ENCODE measurements around the gene HOXD9.

Gene HOXD9

GRCh38 chr2:176099159-176099727, 23.3 kb upstream of the HOXD9 start:
- no peak for DNase-seq

GRCh38 chr2:176099728-176100546, 22.6 kb upstream of the HOXD9 start, which contains the start of gene HOXD12:
Gene HOXD12 (plus strand): TSS chr2:176099795. CDS start chr2:176099802, 7 bp downstream.
- no peak for DNase-seq

- no peak for DNase-seq
These were observed 21.9 kb upstream of the HOXD9 start for GRCh38 chr2:176100547-176101140.

- DNase-seq = no peak
These were observed 21.2 kb upstream of the HOXD9 start for GRCh38 chr2:176101216-176101830.

GRCh38 chr2:176101842-176102241, 20.7 kb upstream of the HOXD9 start:
- no peak for DNase-seq

- DNase-seq = no peak
These were observed 20.1 kb upstream of the HOXD9 start for GRCh38 chr2:176102309-176102866.

- DNase-seq = no peak
These were observed 19.3 kb upstream of the HOXD9 start for GRCh38 chr2:176103194-176103593.

GRCh38 chr2:176103742-176104315, 18.7 kb upstream of the HOXD9 start:
- no peak for DNase-seq

- no peak for DNase-seq
These were observed 18.0 kb upstream of the HOXD9 start for GRCh38 chr2:176104316-176105077.

- no peak for DNase-seq
These were observed 17.3 kb upstream of the HOXD9 start for GRCh38 chr2:176105078-176105729.

- DNase-seq = no peak
These were observed 16.6 kb upstream of the HOXD9 start for GRCh38 chr2:176105730-176106580.

GRCh38 chr2:176106581-176107539, 15.7 kb upstream of the HOXD9 start, which contains the start of gene HOXD11:
Gene HOXD11 (plus strand): TSS chr2:176107280. CDS start chr2:176107356, 76 bp downstream.
- DNase-seq = no peak

GRCh38 chr2:176107731-176108181, 14.8 kb upstream of the HOXD9 start:
- no peak for DNase-seq

- no peak for DNase-seq
These were observed 13.2 kb upstream of the HOXD9 start for GRCh38 chr2:176109192-176109901.

- DNase-seq = no peak
These were observed 12.6 kb upstream of the HOXD9 start for GRCh38 chr2:176109946-176110345.

GRCh38 chr2:176110415-176111308, 11.9 kb upstream of the HOXD9 start:
- no peak for DNase-seq

GRCh38 chr2:176111309-176111663, 11.2 kb upstream of the HOXD9 start:
- DNase-seq = no peak
